Mammary epithelial cell (primary cell): ENCODE results near the gene THRAP3.

Experiments used
- EZH2 ChIP-seq: IDR thresholded peaks from 2 replicates; pipeline ENCODE4 v1.6.1; 2012; ENCODE audit warnings: low read length, inconsistent platforms, borderline replicate concordance
- TF ChIP-seq, protein P1 (sequence below), 2 donors: IDR thresholded peaks in 1 of 2; conservative IDR thresholded peaks in 1 of 2; 2 replicates each; pipeline ENCODE4 v1.5.1; 2011 to 2012; ENCODE audit warnings: inconsistent platforms in 2 of 2, low read length in 2 of 2, mild to moderate bottlenecking in 2 of 2, control low read depth in 1 of 2, low read depth in 1 of 2; ENCODE audit not compliant: insufficient read depth in 1 of 2; ENCODE audit errors: extremely low read depth in 1 of 2

DNA sequence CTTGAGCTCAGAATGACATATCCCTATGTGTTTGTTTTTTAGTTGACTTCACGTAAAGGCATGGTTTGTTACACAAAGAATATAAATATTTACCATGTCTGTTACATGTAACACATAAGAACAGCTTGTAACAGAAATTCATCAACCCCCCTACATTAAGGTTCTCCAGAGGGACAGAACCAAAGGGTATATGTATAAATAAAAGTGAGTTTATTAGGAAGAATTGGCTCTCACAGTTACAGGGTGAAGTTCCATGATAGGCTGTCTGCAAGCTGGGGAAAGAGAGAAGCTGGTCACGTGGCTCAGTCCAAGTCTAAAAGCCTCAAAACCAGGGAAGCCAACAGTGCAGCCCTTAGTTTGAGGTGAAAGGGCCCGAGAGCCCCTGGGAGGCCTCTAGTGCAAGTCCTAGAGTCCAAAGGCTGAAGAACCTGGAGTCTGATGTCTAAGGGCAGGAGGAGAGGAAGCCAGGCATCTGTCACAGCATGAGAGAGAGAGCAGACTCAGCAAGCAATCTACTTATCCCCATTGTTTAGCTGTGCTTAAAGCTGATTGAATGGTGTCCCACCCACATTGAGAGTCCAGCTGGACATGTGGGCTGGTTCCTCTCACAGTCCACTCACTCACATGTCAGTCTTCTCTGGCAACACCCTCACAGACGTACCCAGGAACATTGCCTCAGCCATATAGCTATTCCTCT is 15.8 kb downstream of the THRAP3 start:
- TF ChIP-seq, protein P1, sequence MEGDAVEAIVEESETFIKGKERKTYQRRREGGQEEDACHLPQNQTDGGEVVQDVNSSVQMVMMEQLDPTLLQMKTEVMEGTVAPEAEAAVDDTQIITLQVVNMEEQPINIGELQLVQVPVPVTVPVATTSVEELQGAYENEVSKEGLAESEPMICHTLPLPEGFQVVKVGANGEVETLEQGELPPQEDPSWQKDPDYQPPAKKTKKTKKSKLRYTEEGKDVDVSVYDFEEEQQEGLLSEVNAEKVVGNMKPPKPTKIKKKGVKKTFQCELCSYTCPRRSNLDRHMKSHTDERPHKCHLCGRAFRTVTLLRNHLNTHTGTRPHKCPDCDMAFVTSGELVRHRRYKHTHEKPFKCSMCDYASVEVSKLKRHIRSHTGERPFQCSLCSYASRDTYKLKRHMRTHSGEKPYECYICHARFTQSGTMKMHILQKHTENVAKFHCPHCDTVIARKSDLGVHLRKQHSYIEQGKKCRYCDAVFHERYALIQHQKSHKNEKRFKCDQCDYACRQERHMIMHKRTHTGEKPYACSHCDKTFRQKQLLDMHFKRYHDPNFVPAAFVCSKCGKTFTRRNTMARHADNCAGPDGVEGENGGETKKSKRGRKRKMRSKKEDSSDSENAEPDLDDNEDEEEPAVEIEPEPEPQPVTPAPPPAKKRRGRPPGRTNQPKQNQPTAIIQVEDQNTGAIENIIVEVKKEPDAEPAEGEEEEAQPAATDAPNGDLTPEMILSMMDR (conservative IDR thresholded peaks at IDR 0.05 in 1 of 2, IDR thresholded peaks at IDR 0.05 in 1 of 2; ENCODE audit: extremely low read depth in 1 of 2, insufficient read depth in 1 of 2, low read depth in 1 of 2, low read length in 2 of 2): no peak
- no peak for TF ChIP-seq EZH2
